Small intestine (tissue), 7 donors: Measurements from ENCODE around the gene PROK1. TPM values are rescaled to one million over a fixed set of nuclear protein-coding genes. Genes with fewer than 3 reads are reported as not detected.

ENCODE experiments used
- DNase-seq, 2 donors: peaks; one replicate each; pipeline versions ENCODE4 v3.0.0 to v3.0.0-alpha.2; 2013
- FAIRE-seq: peaks from 2 replicates; lab custom pipeline; 2012; peaks lifted over from hg19 to GRCh38; lab: Jason Lieb, UNC
- H3K27ac ChIP-seq, 3 donors: one replicate each; pipeline ENCODE4 v1.5.1; 2013; ENCODE audit warnings: low read length in 2 of 3, mild to moderate bottlenecking in 2 of 3, control low read depth in 1 of 3, inconsistent platforms in 1 of 3, low read depth in 1 of 3, moderate library complexity in 1 of 3
- H3K27me3 ChIP-seq, 3 donors: one replicate each; pipeline ENCODE4 v1.6.1; 2013; ENCODE audit warnings: low read length in 3 of 3, inconsistent platforms in 1 of 3; ENCODE audit not compliant: control insufficient read depth in 3 of 3, insufficient read depth in 3 of 3
- H3K36me3 ChIP-seq, 3 donors: one replicate each; pipeline ENCODE4 v1.6.1; 2013; ENCODE audit warnings: low read length in 3 of 3, inconsistent platforms in 1 of 3, low read depth in 1 of 3, mild to moderate bottlenecking in 1 of 3, moderate library complexity in 1 of 3; ENCODE audit not compliant: control insufficient read depth in 3 of 3, insufficient read depth in 2 of 3
- H3K4me1 ChIP-seq, 3 donors: one replicate each; pipeline ENCODE4 v1.6.1; 2013; ENCODE audit warnings: low read length in 2 of 3, inconsistent platforms in 1 of 3, low read depth in 1 of 3, mild to moderate bottlenecking in 1 of 3, moderate library complexity in 1 of 3; ENCODE audit not compliant: control insufficient read depth in 3 of 3, insufficient read depth in 2 of 3
- H3K4me3 ChIP-seq, 3 donors: one replicate each; pipeline ENCODE4 v1.5.1; 2013; ENCODE audit warnings: low read length in 3 of 3, control low read depth in 1 of 3, inconsistent platforms in 1 of 3, low read depth in 1 of 3, mild to moderate bottlenecking in 1 of 3, moderate library complexity in 1 of 3
- H3K9me3 ChIP-seq, 2 donors: one replicate each; pipeline ENCODE4 v1.6.1; 2013; ENCODE audit warnings: low read depth in 1 of 2, low read length in 1 of 2; ENCODE audit not compliant: control insufficient read depth in 2 of 2, insufficient read depth in 1 of 2
- WGBS, 3 donors: extraction: QIAGEN DNeasy Blood & Tissue Kit; methylation state at CpG; one replicate each; pipeline ENCODE4 v1.1.7; 2013; 5-methylcytosine and 5-hydroxymethylcytosine counted together
- polyA plus RNA-seq, 4 donors: library from polyadenylated mRNA; stranded (reverse) in 3 of 4; unstranded in 1 of 4; fragments of 200-250 nt in 3 of 4; fragments of 120-200 nt in 1 of 4; gene quantifications; one replicate each; pipeline versions ENCODE4 v1.2.1 to v1.2.3, GENCODE V29; 2013
- donor health status: healthy with polysubstance abuse.
- donor health status: control.
- donor health status: control.
- donor health status: Bipolar disorder and iron deficiency.
- donor health status: healthy.

PROK1 gene
- polyA plus RNA-seq, 4 donors = 0.06 to 0.07 TPM; not detected in 2

- H3K4me1 ChIP-seq = no peaks in the 10 kb centered on the region
- no peak for DNase-seq
- 64 to 67% (median 65%) methylated on average over 11 of the region's 11 CpGs for WGBS, 3 donors
These were observed 40.0 kb downstream of the PROK1 start for GRCh38 chr1:110490791-110491451.

GRCh38 chr1:110492573-110492972 lies 41.6 kb downstream of the PROK1 start:
- FAIRE-seq (no peak), DNase-seq (no peak)
- Histone ChIP-seq H3K4me3 (no peak overlapping the region), H3K9me3 (no peaks in the 10 kb centered on the region), H3K36me3 (no peaks in the 10 kb centered on the region), H3K27me3 (no peaks in the 10 kb centered on the region), H3K27ac (no peak overlapping the region), H3K4me1 (no peaks in the 10 kb centered on the region)
- WGBS, 3 donors = 78 to 87% (median 83%) methylated on average over 7 of the region's 7 CpGs

More at GRCh38 chr1:110490791-110491451, 40.0 kb downstream of the PROK1 start:
- no peak overlapping the region for H3K4me3 ChIP-seq
- H3K27ac ChIP-seq = no peak overlapping the region
- H3K36me3 ChIP-seq = no peaks in the 10 kb centered on the region
- no peak for FAIRE-seq
- H3K27me3 ChIP-seq = no peaks in the 10 kb centered on the region
- no peaks in the 10 kb centered on the region for H3K9me3 ChIP-seq

GRCh38 chr1:110493059-110493699 lies 42.2 kb downstream of the PROK1 start:
- Histone ChIP-seq H3K27ac (no peak overlapping the region), H3K36me3 (no peaks in the 10 kb centered on the region), H3K9me3 (no peaks in the 10 kb centered on the region), H3K4me3 (no peak overlapping the region), H3K4me1 (no peaks in the 10 kb centered on the region), H3K27me3 (no peaks in the 10 kb centered on the region)
- 81 to 93% (median 88%) methylated on average over 5 of the region's 5 CpGs for WGBS, 3 donors
- FAIRE-seq (no peak), DNase-seq (no peak)

- Histone ChIP-seq H3K27ac (no peak overlapping the region), H3K4me1 (no peaks in the 10 kb centered on the region), H3K9me3 (no peaks in the 10 kb centered on the region), H3K4me3 (no peak overlapping the region), H3K27me3 (no peaks in the 10 kb centered on the region), H3K36me3 (no peaks in the 10 kb centered on the region)
- FAIRE-seq (no peak), DNase-seq (no peak)
- 80 to 81% (median 81%) methylated on average over 4 to 5 of the region's 5 CpGs for WGBS, 3 donors
These were observed 43.1 kb downstream of the PROK1 start for GRCh38 chr1:110494036-110494435.

- Histone ChIP-seq H3K4me3 (no peak overlapping the region), H3K9me3 (no peaks in the 10 kb centered on the region), H3K36me3 (no peaks in the 10 kb centered on the region), H3K27ac (no peak overlapping the region), H3K4me1 (no peaks in the 10 kb centered on the region), H3K27me3 (no peaks in the 10 kb centered on the region)
- no peak for FAIRE-seq
- DNase-seq = no peak
- 64 to 79% (median 78%) methylated on average over 21 of the region's 21 CpGs for WGBS, 3 donors
These were observed 43.8 kb downstream of the PROK1 start for GRCh38 chr1:110494522-110495406.

- H3K4me3 ChIP-seq = no peak overlapping the region
- 23 to 24% (median 24%) methylated on average over 8 of the region's 8 CpGs for WGBS, 3 donors
- H3K9me3 ChIP-seq = no peaks in the 10 kb centered on the region
- H3K27ac ChIP-seq = no peak overlapping the region
- DNase-seq (peak; percentile 76 to 82), FAIRE-seq (no peak)
- no peaks in the 10 kb centered on the region for H3K27me3 ChIP-seq
- no peaks in the 10 kb centered on the region for H3K4me1 ChIP-seq
- H3K36me3 ChIP-seq = no peaks in the 10 kb centered on the region
These were observed 45.1 kb downstream of the PROK1 start for GRCh38 chr1:110495926-110496600.

- Histone ChIP-seq H3K4me1 (no peaks in the 10 kb centered on the region), H3K9me3 (no peaks in the 10 kb centered on the region), H3K27ac (no peak overlapping the region), H3K4me3 (no peak overlapping the region), H3K36me3 (no peaks in the 10 kb centered on the region), H3K27me3 (no peaks in the 10 kb centered on the region)
- no peak for FAIRE-seq
- no peak for DNase-seq
- WGBS, 3 donors = 74 to 86% (median 75%) methylated on average over 6 of the region's 6 CpGs
These were observed 47.3 kb downstream of the PROK1 start for GRCh38 chr1:110498270-110498669.
